NT2/D1 (cell line): ENCODE data around the gene AP5B1.

Experiments
- YY1 ChIP-seq: IDR thresholded peaks from 2 replicates; pipeline ENCODE4 v1.6.1; 2011; ENCODE audit not compliant: insufficient read length, insufficient read depth
- ZNF274 ChIP-seq: IDR thresholded peaks from 2 replicates; pipeline ENCODE4 v1.6.1; 2011; ENCODE audit warnings: mild to moderate bottlenecking, low read depth, low read length

DNA sequence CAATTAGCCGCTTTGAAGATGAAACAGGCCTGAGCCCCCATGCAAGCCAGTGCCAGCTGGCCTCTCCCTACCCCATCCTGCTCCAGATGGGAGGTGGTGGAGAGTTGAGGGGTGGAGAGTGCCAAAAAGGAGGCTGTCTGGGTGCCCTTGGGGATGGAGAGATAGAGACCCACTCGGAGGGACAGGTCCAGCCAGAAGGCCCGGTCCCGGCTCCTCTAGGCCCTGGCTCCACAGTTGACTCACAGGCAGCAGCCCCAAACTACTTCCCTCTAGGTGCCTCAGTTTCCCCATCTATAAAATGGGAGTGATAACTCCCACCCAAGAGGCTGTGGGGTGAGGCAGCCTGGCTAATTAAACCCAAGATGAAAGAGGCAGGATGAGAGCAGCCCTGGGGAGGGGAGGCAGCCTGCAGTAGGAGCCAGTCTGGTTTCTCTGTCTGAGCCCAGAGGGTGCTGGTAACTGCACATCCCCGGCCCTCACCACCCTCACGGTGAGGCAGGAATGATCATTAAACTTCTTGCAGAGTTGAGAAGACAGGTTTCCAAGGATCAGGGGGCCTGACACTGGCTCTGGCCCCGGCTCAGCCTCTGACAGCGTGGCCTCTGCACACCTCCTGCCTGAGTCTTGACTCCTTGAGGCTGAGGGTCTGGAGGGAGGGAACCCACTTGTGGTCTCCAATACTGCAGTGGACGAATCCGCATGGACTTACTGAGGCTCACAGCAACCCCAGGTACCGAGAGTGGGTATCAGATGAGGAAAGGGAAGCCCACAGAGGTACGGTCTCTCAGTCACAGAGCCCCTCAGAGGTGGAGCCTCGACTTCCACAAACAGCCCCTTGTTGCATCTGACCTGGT, 1.4 kb upstream of the AP5B1 start:
- no peak for TF ChIP-seq ZNF274
- no peak for TF ChIP-seq YY1
